Dedifferentiated amniotic fluid mesenchymal stem cell (primary cell): Measurements from ENCODE around the gene IGHMBP2.

Source experiments
- DNase-seq: peaks from one replicate; pipeline ENCODE4 v3.0.0-alpha.2; 2016; ENCODE audit errors: extremely low spot score

Gene IGHMBP2

DNA sequence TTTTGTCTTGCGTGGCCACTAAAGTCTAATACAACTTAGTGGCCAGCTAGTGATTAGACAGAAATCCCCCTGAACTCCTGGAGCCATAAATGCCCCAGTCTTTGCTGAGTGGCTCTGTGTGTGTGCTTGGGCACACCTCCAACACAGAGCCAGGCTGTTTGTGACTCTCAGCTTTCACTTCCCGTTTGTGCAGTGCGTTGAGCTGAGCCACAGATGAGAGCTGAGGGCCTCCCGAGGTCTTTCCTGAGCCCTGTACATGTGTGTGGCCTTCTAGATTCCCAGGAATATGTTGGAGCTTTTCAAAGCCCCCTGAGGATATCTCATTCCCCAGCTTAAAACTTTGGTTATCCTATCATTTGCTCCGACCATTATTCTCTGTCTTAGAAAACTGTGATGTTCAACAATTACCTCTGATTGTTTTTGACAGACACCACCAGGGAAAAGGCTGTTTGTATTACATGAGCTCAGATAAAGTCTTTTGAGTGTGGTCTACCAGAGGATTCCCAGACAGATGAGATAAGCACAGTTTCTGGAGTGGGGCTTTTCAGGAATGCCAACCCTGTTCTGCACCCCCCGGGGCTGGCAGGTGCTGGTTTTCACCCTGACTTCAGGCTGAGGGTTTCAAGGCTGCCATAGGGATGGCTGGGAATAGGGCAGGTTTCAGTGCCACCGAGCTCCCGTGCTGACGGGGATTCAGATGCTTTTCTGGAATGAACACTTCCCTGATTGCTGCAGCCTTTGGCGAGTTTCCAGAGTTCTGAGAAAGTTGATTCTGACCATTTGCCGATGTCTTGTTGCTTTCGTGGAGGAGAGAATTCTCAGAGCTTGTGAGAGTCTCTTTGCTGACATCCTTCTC lies 23.8 kb downstream of the IGHMBP2 start:
- DNase-seq, result no peak

- DNase-seq, result no peak
Observed at GRCh38 chr11:68928136-68928880, 24.6 kb downstream of the IGHMBP2 start.

- no peak for DNase-seq
Observed at GRCh38 chr11:68929135-68929534, 25.4 kb downstream of the IGHMBP2 start.

DNA sequence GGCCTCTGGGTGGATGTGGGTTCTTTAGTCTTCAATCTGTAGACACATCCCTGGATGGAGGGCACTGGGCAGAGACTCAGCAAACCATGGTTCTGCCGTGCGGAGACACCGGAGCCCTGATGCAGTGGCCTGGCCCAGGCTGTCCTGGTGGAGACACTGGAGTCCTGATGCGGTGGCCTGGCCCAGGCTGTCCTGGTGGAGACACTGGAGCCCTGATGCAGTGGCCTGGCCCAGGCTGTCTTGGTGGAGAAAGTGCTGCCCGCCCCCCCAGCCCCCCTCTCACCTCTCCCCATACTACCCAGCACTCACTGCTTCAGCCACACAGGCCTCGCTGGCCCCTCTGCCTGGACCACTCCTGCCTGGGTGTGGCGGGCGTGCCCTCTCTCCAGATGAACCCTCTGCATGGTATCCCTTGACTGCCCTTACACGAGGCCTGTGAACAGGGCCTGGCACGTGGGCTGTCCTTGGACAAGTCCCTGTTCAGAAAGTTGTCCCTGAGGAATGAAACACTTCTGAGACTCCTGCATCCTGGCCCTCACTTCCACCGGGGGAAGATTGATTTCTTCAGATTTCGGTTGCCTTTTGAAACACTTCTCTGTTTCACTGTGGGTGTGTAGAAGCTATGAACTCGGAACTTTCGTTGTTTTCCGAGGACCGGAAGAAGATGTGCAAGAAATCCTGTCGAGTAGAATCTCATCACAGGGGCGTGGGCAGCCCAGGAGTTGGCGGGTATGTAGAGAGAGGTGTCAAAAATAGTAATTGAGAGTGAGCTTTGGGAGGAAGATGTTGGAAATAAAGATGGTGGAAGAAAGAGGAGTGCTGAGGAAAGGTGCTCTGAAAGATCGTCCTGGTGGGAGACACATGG lies 26.2 kb downstream of the IGHMBP2 start:
- DNase-seq, result no peak

DNA sequence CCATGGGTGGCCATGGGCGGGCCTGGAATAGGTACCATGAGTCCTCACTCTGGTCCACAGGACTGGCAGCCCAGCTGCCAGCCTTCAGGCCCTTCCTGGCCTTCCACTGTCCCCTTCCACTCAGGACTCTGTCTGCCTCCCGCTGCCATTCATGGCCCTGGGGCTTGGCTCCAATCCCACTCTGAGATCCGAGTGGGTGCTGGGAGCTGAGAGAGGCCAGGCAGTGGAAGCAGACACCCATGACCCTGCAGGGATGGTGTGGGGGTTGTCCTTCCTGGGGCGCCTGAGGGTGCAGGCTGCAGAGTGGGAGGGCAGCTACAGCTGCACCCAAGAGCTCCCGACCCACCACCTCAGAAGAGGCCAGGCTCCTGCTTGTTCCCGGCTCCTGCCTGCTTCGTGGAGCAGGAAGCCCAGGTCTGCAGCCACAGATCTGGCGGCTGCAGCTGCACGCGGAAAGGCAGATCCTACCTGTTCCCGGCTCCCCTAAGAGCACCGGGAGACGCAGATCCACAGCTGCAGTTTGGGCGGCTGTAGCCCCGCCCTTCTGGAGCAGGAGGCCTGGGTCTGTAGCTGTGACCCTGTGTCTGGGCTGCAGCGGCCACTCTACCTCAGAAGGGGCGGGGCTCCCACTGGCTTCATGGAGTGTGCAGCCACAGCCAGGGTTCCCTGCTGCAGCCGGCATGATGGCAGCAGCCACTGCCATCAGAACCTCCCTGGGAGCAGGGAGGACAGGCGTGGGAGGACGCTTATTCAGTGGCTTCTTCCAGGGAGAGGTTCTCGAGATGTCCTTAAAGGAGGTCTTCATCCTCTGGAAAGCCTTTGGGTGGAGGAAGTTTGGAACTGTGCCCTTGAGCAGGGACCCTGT lies 27.5 kb downstream of the IGHMBP2 start:
- no peak for DNase-seq

DNA sequence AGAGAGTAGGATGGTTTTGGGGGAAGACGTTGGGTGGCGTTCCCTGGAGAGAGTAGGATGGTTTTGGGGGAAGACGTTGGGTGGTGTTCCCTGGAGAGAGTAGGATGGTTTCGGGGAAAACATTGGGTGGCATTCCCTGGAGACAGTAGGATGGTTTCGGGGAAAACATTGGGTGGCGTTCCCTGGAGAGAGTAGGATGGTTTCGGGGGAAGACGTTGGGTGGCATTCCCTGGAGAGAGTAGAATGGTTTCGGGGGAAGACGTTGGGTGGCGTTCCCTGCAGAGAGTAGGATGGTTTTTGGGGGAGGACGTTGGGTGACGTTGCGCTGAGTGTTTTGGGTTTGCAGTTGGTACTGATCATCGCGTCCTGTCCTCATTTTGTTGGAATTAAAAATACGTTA lies 28.2 kb downstream of the IGHMBP2 start:
- DNase-seq, result no peak

DNA sequence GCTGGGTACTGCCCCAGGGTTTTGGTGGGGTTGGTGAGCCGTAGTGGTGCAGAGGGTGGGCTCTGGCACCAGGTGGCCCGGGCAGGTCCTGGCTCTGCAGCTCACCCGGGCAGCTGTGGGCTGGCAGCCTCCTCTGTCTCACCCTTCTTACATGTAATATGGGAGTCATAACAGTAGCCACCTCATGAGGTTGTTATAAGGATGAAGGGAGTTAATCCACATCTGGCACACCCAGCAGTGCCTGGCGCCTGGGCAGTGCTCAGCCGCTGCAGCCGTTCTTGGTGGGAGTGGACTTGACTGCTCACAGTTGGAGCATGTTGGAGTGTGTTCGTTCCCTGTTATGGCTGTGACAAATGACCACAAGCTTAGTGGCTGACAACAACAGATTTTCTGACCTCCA lies 28.7 kb downstream of the IGHMBP2 start:
- no peak for DNase-seq

DNA sequence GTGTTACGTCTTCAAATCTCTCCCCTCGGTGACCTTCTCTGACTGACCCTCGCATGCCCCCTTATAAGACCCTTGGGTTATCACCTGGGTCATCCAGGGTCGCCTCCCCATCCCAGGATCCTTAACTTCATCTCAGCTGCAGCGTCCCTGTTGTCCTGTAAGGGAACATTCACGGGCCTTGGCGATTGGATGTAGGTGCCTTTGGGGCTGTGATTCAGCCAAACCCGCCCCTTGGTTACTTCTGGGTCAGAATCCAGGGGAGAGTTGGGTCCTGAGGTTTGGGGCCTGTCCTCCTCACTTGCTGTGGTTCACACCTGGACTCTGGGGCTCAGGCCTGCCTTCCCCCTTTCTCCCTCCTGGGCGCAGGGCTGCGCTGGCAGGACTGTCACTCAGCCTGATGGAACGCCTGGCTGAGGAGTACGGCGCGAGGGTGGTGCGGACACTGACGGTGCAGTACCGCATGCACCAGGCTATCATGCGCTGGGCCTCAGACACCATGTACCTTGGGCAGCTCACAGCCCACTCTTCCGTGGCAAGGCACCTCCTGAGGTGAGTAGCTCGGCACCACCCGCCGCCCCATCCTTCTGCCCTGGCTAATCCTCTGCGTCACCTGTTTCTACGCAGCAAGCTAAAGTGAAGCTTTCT lies 29.4 kb downstream of the IGHMBP2 start:
- DNase-seq, result no peak

GRCh38 chr11:68933605-68934320 lies 30.1 kb downstream of the IGHMBP2 start:
- DNase-seq, result no peak

GRCh38 chr11:68934321-68934645 lies 30.6 kb downstream of the IGHMBP2 start:
- DNase-seq, result no peak

DNA sequence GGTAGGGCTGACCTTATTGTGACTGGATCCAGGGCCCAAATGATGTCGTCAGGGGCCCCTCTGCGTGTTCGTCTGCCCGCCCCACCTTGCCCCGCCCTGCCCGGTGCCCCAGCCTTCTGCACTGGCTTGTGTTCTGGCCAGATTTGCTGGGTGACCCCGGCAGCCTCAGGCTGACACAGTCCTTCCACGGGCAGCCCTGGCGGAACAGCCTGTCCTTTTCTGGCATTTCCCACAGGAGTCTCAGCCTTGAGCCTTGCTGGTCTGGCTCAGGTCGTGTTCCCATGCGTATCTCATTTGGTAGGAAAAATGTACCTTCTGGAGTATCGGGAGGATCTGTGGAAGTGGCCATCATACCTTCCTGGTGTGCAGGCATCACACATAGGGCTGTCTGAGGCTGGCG lies 31.0 kb downstream of the IGHMBP2 start:
- no peak for DNase-seq

GRCh38 chr11:68935066-68935465 lies 31.4 kb downstream of the IGHMBP2 start:
- DNase-seq, result no peak

GRCh38 chr11:68935516-68936357 lies 32.0 kb downstream of the IGHMBP2 start:
- DNase-seq, result no peak

DNA sequence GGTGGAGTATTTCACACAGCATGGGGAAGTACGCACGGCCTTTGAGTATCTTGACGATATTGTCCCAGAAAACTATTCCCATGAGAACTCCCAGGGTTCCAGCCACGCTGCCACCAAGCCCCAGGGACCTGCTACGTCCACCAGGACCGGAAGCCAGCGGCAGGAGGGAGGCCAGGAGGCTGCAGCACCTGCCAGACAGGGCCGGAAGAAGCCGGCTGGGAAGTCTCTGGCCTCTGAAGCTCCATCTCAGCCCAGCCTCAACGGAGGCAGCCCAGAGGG lies 32.6 kb downstream of the IGHMBP2 start:
- DNase-seq, result no peak

- no peak for DNase-seq
Observed at GRCh38 chr11:68936676-68937620, 33.3 kb downstream of the IGHMBP2 start.

GRCh38 chr11:68938088-68938487 lies 34.4 kb downstream of the IGHMBP2 start:
- no peak for DNase-seq

DNA sequence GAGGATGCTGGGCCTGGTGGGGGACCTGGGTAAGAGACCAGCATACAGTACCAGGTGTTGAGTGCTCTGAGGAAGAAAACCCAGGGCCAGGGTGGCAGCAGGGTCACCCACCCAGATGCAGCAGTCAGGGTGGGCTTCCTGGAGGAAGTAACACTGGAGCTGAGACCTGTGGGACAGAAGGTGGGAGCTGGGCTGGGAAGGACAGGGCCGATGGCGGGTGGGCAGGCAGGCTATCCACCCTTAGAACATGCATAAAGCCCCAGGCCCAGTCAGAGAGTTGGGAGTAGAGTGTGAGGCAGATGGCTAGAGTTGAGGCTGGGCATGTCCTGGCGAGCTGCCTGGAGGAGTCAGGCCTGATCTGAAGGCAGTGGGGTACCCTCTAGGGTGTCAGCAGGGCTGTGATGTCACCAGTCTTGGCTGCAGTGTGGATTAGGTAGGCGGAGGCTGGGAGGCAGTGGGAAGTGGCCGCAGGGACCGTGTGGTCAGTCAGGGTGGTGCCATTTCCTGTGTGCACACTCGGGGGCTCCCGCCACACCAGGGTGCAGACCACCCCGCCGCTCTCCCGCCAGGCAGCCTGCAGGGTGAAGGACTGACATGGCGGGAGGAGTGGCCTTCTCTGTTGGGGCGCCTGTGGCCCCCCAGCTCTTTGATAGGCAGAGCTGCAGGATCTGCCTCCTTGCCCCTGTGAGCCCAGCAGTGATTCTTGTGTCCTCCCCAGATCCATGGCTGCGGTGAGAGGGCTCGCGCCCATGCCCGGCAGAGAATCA lies 35.3 kb downstream of the IGHMBP2 start:
- DNase-seq, result no peak
